Stimulated activated CD8-positive, alpha-beta memory T cell treated with anti-CD3 and anti-CD28 coated beads, Interleukin-4, amount 100 ng/mL, for 24 hours (primary cell): ENCODE data around the gene PCLO.
"Not testable (repeated sequence)": the region's sequence is repeated elsewhere in the genome, so short reads cannot be mapped to it uniquely, and the experiment has no call there.

Source experiments
- DNase-seq: peaks from one replicate; pipeline ENCODE4 v3.0.0-alpha.2; 2020; ENCODE audit warnings: low read depth

The PCLO gene

GRCh38 chr7:83053965-83054364, 108.7 kb downstream of the PCLO start:
- DNase-seq: no peak

DNA sequence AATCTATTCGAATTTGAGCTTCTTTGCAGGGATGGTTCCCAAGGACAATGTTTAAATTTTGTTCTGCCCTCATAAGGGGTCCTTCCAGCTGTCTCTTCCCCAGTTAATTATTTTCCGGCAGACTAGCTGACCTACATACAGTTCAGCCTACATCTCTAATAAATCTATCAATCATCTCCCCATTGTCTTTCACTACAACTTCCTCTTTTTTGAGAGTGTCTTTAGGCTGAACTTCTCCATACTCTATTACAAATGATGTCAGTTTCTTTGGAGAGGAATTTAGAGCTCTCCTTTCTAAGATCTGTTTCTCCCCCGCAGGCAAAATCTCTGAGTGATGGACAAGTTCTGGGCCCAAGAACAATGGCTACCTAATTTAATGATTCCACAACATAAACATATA, 122.2 kb downstream of the PCLO start:
- no peak for DNase-seq

DNA sequence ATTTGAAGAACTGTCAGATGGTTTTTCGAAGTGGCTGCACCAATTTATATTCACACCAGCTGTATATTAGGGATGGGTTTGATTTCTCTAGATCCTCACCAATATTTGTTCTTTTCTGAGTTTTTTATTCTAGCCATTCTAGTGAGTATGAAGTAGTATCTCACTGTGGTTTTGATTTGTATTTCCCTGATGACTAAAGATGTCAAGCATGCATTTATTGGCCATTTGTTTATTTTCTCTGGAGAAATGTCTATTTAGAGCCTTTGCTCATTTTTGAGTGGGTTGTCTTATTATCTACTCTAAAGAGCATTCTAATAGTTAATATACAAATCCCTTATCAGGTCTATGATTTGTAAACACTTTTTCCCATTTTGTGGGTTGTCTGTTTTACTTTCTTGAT, 123.9 kb downstream of the PCLO start:
- DNase-seq: no peak

DNA sequence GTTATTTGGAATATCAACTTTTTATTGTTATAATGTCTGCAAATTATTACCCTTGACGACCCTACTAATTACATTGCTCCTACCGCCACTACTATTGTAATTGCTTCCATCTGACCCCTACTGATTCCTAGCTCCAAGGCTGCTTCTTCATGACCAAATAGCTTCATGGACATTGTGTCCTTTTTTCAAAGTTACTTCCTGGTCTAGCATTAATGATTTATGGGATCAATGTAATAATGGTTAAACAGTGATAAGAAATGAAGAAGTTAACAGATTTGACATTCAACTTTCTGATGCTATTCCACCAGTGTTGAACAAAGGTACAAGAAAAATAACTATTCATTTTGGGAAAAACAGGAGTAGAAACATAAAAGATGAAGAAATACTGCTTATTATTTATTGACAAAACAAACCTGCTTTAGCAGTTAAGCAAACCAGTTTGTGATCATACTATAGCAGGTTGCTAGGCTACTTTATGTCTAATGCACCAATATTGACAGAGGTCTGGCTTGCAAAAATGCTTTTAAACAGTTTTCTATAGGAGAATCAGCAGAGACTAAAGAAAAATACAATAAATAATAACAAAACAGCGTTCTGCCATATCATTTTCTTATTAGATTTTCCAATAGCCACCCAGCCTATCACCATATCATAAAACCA, 125.8 kb downstream of the PCLO start:
- DNase-seq: no peak

DNA sequence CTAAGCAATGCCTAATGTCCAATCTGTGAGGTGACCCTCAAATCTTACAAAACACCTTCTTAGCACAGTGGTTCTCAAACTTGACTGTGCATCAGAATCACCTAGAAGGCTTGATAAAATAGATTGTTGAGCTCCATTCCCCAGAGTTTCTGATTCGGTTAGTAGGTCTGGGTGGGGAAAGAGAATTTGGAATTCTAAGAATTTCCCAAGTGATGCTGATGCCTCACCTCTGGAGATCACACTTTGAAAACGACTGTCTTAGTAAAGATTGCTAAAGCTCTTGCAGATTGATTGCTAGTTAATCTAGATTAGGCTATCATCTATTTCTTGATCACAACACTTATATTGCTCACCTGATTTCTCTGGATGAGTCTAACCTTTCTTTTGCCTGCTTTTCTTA, 126.6 kb downstream of the PCLO start:
- DNase-seq: no peak

GRCh38 chr7:83032195-83032594, 130.5 kb downstream of the PCLO start:
- DNase-seq: no peak

DNA sequence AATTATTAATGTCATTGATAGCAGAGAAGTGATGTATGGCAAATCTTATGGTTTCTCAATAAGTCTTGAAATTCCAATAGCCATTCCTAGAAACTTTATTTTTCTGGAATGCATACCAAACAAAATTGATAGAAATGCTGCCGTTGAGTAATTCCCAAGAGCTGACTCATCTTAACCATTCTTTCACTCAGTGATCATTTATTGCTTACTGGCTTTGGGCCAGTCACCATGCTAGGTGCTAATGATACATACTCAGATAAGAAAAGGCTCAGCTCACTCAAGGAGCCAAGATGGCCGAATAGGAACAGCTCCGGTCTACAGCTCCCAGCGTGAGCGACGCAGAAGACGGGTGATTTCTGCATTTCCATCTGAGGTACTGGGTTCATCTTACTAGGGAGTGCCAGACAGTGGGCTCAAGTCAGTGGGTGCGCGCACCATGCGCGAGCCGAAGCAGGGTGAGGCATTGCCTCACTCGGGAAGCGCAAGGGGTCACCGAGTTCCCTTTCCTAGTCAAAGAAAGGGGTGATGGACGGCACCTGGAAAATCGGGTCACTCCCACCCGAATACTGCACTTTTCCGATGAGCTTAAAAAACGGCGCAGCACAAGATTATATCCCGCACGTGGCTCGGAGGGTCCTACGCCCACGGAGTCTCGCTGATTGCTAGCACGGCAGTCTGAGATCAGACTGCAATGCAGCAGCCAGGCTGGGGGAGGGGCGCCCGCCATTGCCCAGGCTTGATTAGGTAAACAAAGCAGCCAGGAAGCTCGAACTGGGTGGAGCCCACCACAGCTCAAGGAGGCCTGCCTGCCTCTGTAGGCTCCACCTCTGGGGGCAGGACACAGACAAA, 138.6 kb downstream of the PCLO start:
- not testable (repeated sequence) for DNase-seq

DNA sequence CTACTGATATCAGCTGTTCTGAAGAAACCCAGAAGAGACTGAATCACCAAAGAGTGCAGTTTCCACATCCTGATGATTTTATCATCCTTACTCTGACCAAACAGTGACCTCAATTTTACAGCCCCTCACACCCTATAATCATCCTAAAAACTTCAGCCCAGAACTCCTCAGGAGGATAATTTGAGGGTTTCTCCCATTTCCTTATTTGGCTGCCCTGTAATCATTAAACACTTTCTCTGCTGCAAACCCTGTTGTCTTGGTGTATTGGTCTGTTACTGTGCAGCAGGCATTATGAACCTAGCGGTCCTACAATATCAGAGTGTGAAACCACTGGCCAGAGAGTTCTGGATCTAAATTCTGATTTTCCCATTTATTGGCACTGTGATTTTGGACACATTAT, 141.7 kb downstream of the PCLO start:
- no peak for DNase-seq

DNA sequence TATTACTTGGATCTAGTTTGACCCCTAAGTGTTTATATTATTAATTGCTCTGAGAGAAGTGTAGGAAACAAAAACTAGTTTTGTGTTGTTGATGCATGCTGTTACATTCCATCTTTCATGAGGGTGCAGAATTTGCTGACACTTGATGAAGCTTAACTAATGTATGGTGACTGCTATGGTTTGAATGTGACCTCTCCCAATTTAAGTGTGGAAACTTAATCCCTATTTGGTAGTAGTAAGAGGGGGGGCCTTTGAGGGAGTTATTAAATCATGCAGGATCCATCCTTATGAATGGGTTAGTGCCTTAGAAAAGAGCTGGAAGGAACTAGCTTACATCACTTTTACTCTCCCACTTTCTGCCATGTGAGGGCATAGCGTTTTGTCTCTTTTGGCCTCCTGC, 142.5 kb downstream of the PCLO start:
- no peak for DNase-seq

- DNase-seq: no peak
These were observed 146.8 kb downstream of the PCLO start for GRCh38 chr7:83015916-83016315.

DNA sequence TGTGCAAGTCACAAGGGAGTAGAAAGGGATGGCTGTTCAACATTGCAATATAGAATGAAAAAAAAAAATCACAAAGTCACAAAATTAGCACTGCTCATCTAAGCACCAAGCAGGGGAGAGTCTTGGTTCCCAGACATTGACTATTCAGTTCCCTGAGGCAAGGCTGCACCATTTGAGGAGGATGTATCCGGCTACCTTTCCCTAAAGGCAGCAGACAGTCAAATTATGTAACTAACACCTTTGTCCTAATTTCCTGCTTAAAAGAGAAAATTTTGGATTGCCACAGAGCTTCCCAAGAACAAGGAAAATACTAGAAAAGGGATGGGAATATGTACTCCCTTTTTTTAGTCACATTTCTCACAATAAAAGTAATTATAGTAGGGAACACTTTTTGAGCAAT, 148.1 kb downstream of the PCLO start:
- no peak for DNase-seq

DNA sequence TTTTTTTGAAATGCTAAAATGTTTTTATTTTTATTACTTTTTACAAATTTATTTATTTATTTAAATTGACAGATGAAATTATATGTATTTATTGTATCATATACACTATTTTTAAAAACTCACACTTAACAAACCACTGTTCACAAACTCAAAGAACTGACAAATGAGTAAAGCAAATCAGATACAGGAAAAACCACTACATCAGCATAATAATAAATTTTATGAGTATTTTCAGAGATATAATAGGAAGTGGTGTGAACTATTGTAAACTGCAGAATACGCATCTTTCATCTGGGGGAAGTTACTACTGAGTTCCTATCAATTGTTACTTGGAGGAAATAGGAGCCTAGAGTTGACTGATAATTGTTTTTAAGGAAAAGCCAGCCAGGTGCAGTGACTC, 150.7 kb downstream of the PCLO start:
- no peak for DNase-seq

DNA sequence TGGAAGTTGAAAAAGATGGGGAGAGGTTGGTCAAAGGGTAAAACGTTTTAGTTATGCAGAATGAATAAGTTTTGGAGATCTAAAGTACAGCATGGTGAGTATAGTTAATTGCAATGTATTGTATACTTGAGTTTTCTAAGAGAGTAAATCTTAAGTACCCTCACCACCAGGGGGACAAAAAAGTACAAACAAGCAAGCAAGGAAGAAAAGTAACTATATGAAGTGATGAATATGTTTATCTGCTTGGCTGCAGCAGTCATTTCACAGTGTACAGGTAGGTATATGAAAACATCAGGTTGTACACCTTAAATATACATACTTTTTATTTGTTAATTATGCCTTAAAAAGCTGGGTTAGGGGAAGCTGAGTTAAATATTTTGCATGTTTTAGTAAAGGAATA, 157.3 kb downstream of the PCLO start:
- DNase-seq: no peak

DNA sequence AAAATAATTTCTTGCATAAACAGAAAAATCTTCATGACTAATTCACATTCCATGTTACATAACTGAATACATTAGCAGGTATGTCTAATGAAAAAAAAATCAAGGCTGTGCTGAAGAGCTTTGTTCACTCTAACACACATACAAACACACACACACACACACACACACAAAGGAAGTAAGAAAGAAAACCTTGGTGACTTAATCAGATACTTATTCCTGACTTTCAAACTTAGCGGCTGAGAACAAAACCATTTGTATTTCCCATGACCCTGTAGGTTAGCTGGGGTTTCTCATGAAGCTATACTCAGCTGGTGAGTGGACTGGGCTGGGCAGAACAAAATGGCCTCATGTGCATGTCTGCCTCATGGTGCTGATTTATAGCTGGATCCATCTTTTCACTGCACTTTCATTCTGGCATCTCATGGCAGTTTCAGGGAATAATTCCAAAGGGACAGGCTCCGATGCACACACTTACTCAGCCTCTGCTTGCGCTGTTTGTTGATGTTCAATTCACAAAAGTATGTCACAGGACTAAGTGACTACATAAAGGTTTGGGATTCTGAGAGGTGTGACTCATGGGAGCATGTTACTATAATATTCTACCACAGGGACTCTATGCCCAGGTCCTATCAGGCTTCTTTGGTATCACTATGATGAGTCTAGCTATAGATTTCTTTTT, 161.2 kb downstream of the PCLO start:
- no peak for DNase-seq

DNA sequence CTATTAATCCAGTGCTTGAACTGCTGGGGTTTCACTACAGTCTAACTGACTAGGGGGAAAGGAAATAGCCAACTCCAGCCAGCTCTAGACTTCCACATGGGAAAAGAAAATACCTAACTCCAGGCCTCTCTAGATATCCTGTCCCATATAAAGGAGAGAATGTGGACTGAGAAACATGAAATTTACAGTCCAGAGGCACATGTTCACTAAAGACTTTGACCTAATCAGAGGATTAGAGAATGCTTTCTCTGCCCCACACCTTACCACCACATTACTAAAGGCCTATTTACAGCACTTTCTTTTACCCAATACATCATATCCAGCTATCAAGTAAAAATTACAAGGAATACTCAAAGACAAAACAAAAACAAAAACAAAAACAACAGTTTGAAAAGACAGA, 164.2 kb downstream of the PCLO start:
- no peak for DNase-seq

GRCh38 chr7:82985144-82985802, 177.4 kb downstream of the PCLO start:
- no peak for DNase-seq

GRCh38 chr7:82980130-82980788, 182.4 kb downstream of the PCLO start:
- DNase-seq: no peak

DNA sequence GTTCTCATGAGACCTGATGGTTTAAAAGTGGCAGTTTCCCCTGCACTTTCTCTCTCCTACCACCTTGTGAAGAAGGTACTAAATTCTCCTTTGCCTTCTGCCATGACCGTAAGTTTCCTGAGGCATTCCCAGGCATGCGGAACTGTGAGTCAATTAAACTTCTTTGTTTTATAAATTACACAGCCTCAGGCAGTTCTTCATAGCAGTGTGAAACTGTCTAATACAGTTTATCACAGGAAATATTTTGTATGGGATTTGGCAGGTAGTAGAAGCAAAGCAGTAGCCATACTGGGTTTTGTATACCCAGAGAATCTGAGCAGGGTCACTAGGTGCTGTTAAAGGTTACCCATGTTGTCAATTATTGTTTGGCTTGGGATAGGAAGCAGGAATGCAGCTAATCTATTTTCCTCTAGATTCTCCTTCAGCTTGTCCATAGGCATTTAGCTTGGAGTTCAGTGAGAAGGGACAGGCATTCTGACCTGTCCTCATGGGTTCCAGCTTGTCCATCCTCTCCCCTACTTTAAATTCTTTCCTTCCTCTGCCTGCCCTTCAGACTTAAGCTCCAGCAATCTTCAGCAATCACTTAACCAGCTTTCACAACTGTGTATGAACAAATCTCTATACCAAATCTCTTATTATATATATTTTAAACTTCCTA, 186.7 kb downstream of the PCLO start:
- DNase-seq: no peak

GRCh38 chr7:82972135-82972534, 190.5 kb downstream of the PCLO start:
- no peak for DNase-seq

DNA sequence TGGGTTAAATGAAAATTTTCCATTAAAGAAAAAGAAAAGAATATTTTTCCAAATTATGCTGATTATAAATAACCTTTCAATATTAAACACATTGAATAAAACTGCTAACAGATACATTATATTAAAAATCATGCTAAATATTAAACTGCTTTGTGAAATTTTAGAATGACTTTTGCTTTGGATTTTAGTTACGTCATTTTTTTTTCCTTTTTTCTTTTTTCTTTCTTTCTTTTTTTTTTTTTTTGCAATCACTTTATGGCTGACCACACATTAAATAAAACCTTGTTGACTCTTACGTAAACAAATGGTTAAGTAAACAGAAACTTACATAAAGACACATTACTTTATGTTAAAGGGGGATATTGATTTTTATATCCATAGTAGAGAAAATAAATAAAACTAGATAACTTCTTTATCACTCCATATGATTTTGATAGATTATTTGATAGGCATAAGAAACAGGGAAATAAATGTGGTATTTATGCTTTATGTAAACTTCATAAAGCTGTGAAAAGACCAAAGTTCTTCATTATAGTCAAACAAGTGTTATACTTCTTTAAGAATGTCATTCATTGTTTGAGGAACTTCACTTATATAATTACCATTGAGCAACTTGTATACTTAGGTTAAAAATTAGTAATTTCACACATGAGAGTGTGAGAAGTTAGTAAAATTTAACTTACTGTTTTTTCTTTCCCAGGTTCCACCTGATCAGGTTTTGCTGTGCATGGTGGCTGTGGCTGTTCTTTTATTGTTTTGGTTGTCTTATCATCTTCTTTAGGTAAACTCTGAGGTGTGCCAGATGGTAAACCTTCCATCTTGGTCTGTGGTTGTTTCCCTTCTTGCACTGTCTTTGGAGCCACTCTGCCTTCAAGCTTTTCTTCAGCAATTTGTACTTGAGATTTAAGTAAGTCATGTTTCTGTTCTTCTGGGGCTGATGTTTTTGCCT, 197.3 kb downstream of the PCLO start:
- DNase-seq: no peak
